Measurements from ENCODE around the gene TLR6. TPM values are rescaled to one million over a fixed set of nuclear protein-coding genes. Genes with fewer than 3 reads are reported as not detected.
A peak's percentile ranks its signal among the peaks of the same experiment; 100 is the strongest.

The TLR6 gene
- total RNA-seq, 1 donor from 2014 or later: 2.6 TPM

GRCh38 chr4:38858097-38858420 lies 1.4 kb upstream of the TLR6 start:
- H3K9me3 Mint-ChIP-seq (ENCODE audit: low read depth): no peaks in the 10 kb centered on the region
- peak overlapping the region; percentile 44 for H3K4me3 Mint-ChIP-seq (ENCODE audit: unreplicated experiment)
- H3K4me1 Mint-ChIP-seq (ENCODE audit: low read depth): peaks cover 35% of the 10 kb centered on the region
- H3K27me3 Mint-ChIP-seq (ENCODE audit: low read depth): no peaks in the 10 kb centered on the region
- peak overlapping the region; percentile 94 for H3K27ac Mint-ChIP-seq (ENCODE audit: unreplicated experiment)
- no peaks in the 10 kb centered on the region for H3K36me3 Mint-ChIP-seq (ENCODE audit: low read depth)
- DNase-seq (ENCODE audit: low spot score): no peak
- TF ChIP-seq CTCF (IDR thresholded peaks at IDR 0.05): no peak

DNA sequence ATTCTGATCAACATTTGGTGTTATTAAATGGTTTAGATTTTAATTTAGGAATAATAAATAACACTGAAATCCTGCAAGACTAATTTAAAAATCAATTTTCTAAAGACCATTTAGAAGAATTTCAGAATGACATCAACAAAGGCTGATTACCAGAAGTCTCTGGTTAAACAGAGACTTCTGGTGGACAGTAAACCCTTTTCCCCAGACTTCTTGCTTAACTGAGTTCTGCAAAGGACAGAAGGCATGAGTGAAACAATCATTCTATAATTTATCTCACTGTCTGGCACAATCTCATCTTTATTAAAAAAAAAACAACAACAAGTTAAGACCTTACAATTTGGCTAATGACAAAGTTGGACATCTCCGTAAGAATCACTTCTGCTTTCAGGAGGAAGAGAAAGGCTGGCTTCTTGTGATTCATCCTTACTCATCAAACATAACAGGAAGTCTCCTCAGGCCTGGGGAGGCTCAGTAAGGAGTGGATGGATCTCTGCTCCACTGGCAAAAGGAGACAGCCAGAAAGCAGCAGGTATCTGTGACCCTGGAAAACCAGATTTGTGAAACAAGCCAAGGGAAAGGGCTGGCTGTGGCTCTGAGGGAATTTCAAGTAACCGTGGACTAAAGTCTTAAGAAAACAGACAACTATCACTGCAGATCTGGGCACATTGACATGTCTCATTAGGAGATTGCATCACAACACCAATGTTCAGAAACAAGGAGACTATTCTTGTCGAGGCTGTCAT lies 908 bp upstream of the TLR6 start:
- TF ChIP-seq CTCF (IDR thresholded peaks at IDR 0.05): no peak
- Mint-ChIP-seq H3K9me3 (ENCODE audit: low read depth) (no peaks in the 10 kb centered on the region), H3K4me1 (ENCODE audit: low read depth) (peaks cover 35% of the 10 kb centered on the region), H3K36me3 (ENCODE audit: low read depth) (no peaks in the 10 kb centered on the region), H3K27ac (ENCODE audit: unreplicated experiment) (peak overlapping the region; percentile 94), H3K27me3 (ENCODE audit: low read depth) (no peaks in the 10 kb centered on the region), H3K4me3 (ENCODE audit: unreplicated experiment) (peak overlapping the region; percentile 44)
- no peak for DNase-seq (ENCODE audit: low spot score)

DNA sequence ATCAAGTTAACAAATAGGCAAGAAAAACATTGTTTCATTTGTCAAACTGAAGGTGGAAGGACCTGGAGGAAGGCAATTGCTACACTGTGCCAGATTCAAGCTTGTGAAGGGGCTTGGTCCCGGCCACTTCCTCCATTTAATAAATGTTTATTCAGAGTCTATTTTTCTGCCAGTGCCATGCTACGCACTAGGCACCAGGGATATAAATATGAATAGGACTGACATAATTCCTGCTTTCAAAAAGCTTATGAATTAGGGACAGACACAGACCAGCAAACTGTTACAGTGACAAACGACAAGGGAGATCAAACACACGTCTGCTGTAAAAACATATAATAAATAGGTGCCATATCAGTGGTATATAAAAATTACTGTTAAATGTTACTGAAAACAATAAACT lies 571 bp downstream of the TLR6 start:
- Mint-ChIP-seq H3K36me3 (ENCODE audit: low read depth) (no peaks in the 10 kb centered on the region), H3K4me1 (ENCODE audit: low read depth) (peaks cover 35% of the 10 kb centered on the region), H3K9me3 (ENCODE audit: low read depth) (peaks cover 2% of the 10 kb centered on the region), H3K4me3 (ENCODE audit: unreplicated experiment) (peak overlapping the region; percentile 40), H3K27me3 (ENCODE audit: low read depth) (no peaks in the 10 kb centered on the region), H3K27ac (ENCODE audit: unreplicated experiment) (peak overlapping the region; percentile 43)
- DNase-seq (ENCODE audit: low spot score): no peak
- TF ChIP-seq CTCF (IDR thresholded peaks at IDR 0.05): no peak

DNA sequence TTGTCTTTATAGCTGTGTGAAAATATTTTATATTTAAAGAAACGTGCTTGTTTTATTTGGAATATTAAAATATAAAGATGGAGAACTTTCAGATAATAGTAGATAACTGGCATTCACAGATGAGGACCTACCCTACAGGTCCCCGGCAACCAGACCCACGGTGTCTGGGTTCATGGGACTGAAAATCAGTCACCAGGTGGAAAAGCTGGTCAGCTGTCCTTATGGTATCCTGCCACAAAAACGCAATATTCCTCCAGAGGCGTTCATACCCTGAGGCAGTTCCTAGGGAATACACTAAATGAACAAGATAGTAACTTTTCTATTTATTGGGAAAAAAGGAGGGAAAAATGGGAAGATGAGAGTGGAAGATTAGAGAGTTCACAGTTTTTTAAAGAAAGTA lies 1.2 kb downstream of the TLR6 start:
- Mint-ChIP-seq H3K36me3 (ENCODE audit: low read depth) (no peaks in the 10 kb centered on the region), H3K27ac (ENCODE audit: unreplicated experiment) (no peak overlapping the region), H3K9me3 (ENCODE audit: low read depth) (peaks cover 4% of the 10 kb centered on the region), H3K4me3 (ENCODE audit: unreplicated experiment) (no peak overlapping the region), H3K4me1 (ENCODE audit: low read depth) (peaks cover 35% of the 10 kb centered on the region), H3K27me3 (ENCODE audit: low read depth) (no peaks in the 10 kb centered on the region)
- no peak for DNase-seq (ENCODE audit: low spot score)
- no peak for TF ChIP-seq CTCF (IDR thresholded peaks at IDR 0.05)

- H3K27ac Mint-ChIP-seq (ENCODE audit: unreplicated experiment): no peak overlapping the region
- H3K4me3 Mint-ChIP-seq (ENCODE audit: unreplicated experiment): no peak overlapping the region
- H3K36me3 Mint-ChIP-seq (ENCODE audit: low read depth): peaks cover 15% of the 10 kb centered on the region
- H3K4me1 Mint-ChIP-seq (ENCODE audit: low read depth): no peaks in the 10 kb centered on the region
- H3K27me3 Mint-ChIP-seq (ENCODE audit: low read depth): no peaks in the 10 kb centered on the region
- no peak for TF ChIP-seq CTCF (IDR thresholded peaks at IDR 0.05)
- DNase-seq (ENCODE audit: low spot score): no peak
- peaks cover 21% of the 10 kb centered on the region for H3K9me3 Mint-ChIP-seq (ENCODE audit: low read depth)
Observed at GRCh38 chr4:38846015-38846414, 10.6 kb downstream of the TLR6 start.
